ENCODE data around the gene CCDC138.
A peak's percentile ranks its signal among the peaks of the same experiment; 100 is the strongest.

CCDC138 gene

DNA sequence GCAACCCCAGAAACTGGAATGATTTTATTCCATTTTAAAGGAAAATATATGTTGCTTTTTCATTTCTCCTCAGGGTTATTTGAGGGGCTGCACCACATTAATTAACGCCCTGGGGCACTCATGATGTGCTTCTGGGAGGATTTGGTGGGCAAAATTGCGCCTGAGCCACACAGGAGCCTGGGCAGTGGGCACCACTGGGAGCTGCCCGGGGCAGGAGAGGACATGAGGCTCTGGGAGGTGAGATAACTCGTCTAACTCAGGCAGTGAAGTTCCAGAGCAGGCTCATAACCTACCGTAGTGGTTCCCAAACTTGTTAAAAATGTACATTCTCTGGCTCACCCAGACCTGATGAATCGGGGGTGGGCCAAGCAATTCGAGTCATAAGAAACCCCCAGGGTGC lies 134.1 kb downstream of the CCDC138 start:
- DNase-seq: no peak

DNA sequence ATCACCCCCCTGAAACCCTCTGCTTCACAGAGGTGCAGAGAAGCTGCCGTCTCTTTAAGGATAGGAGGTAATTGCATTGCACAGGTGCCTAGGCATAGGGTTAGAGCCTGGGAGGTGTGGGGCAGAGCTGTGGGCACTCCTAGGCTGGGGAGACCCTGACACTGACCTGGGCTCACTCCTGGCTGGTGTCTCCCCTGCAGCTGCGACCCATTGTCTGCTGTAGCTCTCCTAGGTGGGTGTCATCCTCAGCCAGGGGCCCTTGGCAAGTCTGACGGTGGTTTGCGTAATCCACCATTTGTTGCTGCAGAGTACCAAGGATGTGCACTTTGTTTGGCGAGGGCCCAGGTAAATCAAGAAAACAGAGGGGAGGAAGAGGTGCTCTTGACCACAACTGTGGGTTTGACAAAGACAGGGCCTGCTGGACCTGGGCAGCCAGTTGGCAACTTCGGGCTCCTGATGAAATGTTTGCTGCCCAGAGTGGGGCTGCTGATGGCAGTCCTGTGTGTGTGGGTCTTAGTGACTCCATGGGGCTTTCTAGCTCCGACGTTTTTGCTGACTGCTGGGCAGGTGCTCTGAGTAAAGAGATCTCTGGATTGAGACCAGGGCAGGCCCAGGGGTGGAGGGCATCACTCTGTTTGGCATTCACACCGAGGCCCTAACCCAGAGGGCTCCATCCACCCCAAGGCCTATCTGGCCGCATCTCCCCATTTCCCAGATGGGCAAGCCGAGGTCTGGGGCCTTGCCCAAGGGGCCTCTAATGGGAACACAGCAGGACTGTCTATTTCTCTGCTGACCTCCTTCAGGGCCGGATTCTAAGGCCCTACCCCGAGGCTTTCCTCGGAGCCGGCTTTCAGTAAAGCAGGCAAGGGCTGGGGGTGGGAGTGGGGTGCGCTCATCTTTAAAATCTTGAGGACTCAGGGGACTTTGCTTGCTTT lies 134.8 kb downstream of the CCDC138 start:
- DNase-seq: peak; percentile 8

- no peak for DNase-seq
Measured at GRCh38 chr2:108922141-108922915, 135.8 kb downstream of the CCDC138 start.

GRCh38 chr2:108923019-108923700 lies 136.6 kb downstream of the CCDC138 start:
- peak; percentile 2 for DNase-seq

GRCh38 chr2:108923736-108924579 lies 137.4 kb downstream of the CCDC138 start:
- peak; percentile 1 for DNase-seq

DNA sequence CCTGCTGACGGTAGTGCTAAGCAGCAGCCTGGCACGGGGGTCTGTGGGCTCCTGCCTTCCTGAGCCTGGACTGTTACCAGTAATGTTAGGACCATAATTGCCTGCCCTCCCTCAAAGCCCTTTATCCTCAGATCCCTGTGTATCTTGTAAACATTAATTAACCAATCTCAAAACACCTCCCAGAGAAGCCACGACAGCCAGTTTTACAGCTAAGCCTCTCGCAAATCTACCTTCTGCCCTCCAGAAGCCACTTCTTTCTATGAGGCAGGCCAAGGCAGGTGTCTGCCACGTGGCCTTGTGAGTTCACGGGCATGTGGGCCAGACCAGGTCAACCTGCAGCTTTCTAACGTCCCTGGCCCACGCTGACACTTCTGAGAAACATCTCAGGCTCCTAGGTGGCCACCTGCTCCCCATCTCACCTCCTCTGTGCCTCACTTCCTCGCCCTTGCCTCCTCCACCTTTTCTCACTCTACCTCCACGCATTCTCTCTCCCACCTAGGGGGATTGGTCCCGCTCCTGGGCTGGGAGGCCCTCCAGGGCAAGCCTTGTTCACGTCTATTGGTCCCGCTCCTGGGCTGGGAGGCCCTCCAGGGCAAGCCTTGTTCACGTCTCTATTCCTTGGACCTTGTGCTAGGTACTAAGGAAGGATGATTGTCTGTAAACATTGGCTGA lies 138.1 kb downstream of the CCDC138 start:
- DNase-seq: no peak

DNA sequence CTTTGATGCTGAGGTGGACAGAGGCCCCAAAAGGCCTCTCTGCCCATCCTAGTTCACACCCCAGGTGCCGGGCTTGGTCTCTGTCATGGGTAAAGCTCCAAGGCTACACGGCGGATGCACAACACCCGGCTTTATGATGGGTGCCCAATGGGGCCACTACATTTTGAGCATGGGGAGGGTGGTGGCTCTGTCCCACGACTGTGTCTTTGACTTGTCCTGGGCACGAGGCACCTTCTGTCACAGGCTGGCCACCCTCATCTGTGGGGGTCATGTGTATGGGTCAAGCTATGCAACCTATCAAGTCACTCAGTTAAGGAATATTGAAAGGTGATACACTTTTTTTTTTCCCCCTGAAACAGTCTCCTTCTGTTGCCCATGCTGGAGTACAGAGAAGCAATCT lies 138.7 kb downstream of the CCDC138 start:
- no peak for DNase-seq

DNA sequence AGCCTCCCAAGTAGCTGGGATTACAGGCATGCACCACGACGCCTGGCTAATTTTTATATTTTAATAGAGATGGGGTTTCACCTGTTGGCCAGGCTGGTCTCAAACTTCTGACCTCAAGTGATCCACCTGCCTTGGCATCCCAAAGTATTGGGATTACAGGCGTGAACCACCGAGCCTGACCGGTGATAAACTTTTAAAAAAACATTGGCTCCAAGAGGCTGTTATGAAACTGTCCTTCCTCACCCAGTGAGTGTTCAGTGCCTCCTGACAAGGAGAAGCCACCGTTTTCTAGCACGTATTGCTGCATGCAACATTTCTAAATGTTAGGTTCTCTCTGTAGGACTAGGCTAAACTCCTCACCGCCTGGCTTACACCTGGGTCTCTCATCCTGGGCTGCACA lies 139.2 kb downstream of the CCDC138 start:
- peak; percentile 0 for DNase-seq

Data from right hindlimb (tissue), 1 donor.